GM18508 (cell line): ENCODE data around the gene TRAF6.
"Not testable (repeated sequence)": the region's sequence is repeated elsewhere in the genome, so short reads cannot be mapped to it uniquely, and the experiment has no call there.

ENCODE experiments used
- ATAC-seq: cut with Tn5 transposase; IDR thresholded peaks from one replicate; pipeline ENCODE4 v1.9.1; 2021; ENCODE audit warnings: moderate number of reproducible peaks; ENCODE audit not compliant: insufficient read depth, unreplicated experiment

TRAF6 gene

DNA sequence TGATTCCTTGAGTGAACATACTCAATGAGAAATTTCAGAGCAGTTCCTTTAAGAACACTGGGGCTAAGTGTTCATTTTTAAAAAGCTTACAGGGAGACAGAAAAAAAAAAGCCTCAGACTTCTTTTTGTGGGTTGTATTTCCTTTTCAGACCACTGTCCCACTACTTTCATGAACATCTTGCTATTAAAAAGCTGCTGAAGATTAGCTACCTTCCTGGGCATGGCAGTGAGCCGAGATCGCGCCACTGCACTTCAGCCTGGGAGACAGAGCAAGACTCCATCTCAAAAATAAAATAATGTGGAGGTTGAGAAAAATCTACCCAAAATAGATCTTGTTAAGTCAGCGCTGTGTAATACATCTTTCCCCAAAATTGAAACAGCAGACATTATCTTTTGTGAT, 10.8 kb downstream of the TRAF6 start:
- no peak for ATAC-seq

DNA sequence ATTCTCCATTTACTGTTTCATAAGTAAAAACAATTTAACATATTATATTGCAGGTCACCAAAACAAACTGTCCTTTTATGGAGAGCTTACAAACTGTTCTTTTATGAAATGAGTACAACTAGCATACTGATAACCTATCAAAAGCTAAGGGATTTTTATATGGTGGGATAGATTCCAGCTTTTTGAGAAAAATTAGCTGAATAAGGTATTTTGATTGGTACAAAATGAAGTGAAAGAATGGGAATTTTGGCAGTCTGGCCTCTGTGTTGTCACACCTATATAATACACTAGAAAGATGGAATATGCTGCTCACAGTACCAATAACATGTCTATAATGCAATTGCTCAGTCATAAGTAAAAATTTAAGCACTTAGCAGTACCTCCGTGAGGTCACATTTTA, 11.4 kb downstream of the TRAF6 start:
- ATAC-seq: no peak

DNA sequence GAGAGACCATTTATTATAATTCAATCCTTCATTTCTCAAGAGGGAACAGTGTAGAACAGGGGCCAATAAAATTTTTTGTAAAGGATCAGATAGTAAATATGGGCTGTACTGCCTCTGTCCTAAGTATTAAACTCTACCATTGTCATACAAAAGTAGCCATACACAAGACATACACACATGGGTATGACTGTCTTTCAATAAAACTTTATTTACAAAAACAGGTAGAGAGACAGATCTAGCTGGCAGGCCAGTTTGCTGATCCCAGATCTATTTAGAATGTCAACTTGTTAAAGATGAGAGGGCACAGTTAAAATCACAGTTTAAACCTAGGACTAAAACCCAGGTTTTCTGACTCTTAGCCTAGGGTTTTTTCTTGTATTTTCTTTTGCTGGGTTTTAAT, 16.7 kb downstream of the TRAF6 start:
- ATAC-seq: no peak

DNA sequence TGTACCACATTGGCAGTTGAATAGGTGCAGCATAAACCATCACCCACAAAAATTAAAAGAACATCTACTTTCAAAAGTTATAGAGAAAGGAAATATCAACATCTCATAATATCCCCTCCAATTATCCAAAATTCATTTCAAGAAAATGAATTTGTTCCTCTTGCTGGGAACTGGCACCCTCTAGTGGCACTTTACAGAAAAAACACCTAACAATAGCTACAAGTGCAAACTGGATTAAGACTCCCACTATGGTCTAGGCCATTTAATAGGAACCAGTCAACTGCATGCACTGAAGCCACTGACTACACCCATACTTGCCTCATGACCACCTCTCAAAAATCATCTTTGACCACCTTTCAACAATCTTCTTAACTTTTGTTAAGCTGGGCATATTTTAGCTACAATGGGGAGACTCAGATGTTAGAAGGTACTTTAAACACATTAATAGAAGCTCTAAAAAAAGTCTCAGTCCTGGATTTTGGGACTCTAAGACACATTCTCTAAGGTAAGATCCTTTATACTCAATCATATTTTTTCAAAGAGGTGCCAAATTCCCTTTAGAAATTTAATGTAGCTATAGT, 17.3 kb downstream of the TRAF6 start:
- no peak for ATAC-seq

DNA sequence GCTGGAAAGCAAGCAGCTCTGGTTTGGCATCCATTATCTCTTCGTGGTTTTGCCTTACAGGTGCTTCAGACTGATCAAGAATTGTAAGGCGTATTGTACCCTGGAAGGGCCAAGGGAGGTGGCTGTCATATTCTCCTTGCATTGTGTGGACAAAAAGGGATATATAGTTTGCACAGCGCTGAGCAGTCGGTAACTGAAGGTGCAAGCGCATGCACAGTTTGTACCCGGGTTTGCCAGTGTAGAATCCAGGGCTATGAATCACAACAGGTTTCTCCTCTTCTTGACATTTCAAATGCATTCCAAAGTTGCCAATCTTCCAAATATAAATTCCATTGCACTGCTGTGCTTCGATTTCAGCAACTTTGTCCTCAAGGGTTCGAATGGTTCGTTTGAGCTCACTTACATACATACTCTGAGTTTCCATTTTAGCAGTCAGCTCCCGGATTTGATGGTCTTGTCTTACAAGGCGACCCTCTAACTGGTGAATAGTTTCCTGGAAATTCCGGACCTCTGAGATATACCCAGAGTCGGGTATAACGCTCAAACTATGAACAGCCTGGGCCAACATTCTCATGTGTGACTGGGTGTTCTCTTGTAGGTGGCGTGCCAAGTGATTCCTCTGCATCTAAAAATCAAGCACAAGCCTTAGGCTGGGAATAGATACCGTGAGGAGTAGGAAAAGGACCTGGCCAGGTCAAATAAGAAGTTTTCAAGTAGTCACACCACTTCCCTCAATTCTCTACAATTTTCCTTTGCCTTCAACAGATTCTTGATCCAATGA, 19.9 kb downstream of the TRAF6 start:
- ATAC-seq: no peak

DNA sequence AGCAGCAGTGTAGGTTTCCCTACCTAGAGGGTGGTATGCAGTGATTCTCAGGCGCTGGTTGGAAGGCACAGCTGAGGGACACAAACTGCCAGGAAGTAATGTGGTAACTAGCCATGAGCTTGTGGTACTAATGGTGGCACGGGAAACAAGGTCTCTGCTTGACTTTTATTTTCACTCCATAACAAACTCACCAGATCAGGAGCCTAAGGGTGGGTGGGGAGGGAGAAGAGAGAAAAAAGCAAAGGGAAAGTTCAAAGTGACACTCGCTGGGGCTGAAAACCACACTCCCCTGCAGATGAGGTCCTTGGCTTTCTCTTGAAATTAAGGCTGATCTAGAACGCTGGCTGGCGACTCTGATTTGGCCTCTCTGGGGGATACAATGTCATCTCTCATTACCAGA, 22.0 kb downstream of the TRAF6 start:
- no peak for ATAC-seq

DNA sequence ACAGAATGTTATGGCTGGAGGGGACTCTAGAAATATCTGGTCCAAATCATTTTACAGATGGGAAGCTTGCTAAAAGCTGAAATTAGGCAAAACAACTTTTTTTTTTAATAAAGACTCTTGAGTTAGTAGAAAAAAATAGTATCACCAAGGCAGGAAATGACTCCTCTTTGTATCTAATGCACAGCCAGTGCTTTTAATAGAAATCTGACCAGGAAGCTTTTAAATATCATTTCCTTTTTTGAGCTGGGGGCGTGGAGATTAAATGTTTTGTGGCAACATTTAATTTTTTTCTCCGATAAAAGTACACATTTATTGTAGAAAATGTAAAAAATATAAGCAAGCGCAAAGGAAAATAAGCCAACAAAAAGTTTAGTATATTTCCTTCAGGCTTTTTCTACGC, 22.5 kb downstream of the TRAF6 start:
- ATAC-seq: no peak

DNA sequence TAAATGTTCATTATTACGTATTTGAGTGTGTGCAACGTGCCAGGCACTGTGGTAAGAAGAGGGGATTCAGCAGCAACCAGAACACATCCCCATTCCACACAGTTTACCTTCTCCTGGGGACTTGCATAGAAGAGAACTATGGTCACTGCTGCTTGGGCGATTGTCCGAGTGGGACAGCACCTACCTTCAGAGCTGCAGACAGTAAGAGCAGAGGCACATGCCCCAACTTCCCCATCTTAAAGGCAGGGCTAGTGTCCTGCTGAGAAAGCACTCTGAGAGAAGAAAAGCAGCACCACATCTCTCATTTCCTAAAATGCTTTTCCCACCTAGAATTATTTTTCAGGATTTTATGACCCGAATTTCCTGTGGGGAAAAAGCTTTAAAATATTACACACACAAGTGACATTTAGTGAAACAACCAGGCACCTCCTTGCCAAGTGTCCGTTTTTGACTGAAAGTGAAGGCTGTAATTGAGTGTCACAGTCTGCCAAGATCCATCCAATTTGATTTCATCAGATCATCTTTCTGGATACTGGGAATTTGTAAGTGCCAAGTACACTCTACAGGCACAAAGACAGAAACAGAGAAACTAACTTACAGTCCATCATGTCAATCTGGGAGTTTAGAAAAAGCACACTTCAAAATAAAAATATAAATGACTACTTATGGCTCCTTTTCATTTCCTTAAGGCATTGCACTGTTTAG, 24.6 kb downstream of the TRAF6 start:
- ATAC-seq: no peak

DNA sequence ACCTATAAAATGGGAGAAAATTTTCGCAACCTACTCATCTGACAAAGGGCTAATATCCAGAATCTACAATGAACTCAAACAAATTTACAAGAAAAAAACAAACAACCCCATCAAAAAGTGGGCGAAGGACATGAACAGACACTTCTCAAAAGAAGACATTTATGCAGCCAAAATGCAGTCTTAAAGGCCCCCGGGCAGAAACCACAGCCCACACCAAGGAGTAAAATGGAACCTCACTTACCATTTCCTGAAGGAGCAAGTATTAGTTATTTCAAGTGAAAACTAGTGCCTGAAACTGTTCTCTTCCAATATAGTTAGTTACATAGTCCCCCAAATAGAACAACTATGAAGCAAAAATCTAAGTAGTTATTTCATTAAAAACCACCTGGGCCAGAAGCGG, 27.0 kb downstream of the TRAF6 start:
- not testable (repeated sequence) for ATAC-seq

DNA sequence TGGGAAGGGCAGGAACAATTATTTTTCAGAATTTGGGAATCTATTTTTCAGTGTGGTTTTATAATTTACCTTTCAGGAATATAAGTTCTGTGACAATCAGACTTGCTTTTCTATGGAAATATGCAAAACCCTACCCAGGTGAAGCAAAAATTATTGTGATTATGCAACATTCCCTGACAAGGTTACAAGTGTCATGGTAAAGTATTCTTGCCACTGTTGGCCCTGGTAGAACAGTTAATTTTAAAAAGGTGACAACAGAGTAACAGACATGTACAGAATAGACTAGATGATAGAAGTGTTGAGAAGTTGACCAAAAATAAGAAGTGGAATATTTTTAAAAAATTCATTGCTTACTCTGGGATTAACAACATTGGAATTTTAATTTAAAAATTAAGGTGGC, 29.2 kb downstream of the TRAF6 start:
- ATAC-seq: no peak

DNA sequence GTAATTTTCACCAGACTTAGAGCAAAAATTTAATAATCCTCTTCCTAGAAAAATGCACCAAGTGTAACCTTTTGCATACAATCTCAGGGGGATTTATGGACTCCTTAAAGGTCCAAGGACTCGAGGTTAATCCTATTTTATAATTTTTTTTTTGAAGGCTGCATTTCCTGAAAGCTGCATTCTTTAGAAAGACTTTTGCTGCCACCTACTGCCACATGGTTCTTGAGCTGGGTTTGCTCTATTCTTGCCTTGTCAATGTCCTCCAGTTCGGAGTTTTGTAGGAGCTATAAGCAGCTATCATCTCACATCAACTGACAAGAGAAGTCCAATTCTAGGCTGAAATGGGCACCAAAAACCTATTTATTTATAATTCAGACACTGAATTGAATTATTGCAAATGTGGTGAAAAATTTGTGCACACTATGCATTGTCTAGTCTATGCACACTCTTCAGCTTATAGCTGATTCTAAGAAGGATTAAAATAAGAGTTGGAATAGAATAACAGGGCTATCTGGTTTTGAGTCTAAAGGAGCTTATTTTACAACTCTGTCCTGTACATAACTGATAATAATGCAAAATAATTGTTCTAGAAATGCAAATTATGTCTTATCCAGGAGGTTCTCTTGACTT, 31.3 kb downstream of the TRAF6 start:
- no peak for ATAC-seq

DNA sequence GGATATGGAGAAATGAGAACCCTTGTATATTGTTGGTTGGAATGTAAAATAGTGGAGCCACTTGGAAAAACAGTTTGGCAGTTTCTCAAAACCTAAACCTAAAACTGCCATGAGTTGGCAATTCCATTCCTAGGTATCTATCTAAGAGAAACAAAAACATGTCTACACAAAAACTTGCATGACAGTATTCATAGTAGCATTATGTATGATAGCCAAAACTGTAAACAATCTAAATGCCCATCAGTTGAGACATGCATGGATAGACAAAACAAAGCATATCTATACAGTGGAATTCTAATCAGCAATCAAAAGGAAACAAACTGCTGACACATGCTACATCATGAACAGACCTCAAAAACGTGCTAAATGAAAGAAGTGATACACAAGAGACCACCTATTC, 34.9 kb downstream of the TRAF6 start:
- no peak for ATAC-seq

DNA sequence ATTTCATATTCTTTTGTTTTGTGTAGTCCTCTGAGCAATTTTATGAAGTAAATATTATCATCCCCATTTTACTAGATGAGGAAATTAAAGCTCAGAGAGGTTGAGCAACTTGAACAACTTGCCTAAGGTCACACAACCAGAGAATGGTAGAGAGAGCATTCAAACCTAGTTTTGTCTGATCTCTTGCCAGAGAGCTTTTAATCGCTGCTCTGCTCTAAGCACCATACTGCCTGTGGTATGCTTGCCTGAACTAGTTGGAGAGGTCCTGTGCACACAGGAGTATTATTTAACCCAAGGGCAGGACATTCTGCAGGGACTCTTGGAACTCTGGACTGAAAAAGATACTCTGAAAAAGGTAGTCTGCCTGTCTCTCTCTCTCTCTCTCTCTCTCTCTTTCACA, 38.5 kb downstream of the TRAF6 start:
- no peak for ATAC-seq

DNA sequence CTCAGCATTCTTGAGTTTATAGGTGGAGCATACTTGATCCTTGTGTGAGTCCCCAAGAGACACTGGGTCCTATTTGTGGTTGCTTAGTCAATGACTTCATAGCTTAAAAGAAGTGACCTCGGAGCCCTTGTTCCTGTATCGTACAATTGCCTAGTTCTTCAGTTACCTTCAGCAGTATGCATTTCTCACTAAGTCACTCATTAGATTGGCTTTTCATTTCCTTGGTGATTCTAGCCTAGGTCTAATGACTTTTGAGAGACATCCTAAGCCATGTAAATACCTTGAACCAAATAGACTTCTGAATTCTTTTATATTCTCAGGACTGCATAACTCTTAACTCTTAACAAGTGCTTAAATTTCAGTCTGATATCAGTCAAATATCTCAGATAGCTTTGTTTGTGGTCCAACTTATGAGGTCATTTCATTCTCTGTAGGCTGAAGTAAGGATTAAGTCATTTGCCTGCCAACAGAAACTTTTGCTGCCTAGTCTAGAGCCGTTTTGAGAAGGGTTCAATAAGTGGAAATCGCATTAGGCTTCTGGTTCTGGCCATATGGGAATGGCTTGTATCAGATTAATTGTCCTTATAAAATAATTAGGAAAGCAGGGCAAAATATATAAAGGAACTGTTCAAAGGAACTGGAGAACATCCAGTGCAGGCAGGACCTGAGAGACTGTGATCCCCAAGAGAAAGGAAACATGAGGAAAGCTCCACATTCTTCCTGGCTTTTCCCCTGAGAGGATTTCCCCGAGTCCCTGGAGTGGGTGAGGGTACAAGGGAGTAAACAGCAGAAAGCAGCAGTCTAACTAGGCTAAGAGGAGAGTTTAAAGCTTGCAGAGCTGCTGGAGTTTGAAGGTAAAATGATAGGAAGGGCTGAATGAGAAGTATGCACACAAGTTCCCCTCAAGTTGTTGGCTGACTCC, 39.9 kb downstream of the TRAF6 start:
- no peak for ATAC-seq

DNA sequence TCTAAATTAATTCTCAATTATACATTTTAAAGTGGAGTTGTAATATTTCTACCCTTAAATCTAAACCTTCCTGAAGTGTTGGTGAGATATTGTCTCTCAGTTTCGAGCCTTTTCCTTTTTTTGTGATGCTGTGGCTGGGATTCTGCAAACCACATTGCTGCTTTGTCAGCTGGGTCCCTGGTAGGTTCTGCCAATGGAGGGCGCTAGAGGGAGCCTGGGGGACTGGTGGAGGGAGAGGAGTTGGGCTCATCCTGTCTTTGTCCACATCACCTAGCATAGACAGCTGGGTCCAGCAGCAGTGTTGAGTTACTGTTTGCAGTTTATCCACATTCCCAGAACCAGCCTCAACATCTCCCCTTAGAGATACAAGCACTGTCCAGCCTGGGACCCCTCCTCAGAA, 41.0 kb downstream of the TRAF6 start:
- no peak for ATAC-seq

DNA sequence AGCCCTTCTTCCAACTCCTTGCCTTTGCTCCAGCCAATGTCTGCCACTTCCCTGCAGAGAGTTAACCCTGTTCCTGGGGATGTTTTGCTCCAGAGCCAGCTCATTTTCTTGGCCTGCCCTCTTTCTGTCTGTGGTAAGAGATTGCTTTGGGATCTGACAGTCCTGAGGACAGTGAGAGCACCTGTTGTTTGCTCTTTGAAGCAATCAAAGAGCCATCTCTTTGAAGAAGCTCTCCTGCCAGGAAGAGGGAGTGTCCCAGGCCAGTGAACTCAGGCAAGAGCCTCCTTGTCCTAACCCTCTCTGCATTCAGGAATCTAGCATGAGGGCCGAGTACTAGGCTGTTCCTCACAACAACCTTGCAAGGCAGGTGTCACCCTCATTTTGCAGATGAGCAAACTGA, 42.2 kb downstream of the TRAF6 start:
- ATAC-seq: no peak

DNA sequence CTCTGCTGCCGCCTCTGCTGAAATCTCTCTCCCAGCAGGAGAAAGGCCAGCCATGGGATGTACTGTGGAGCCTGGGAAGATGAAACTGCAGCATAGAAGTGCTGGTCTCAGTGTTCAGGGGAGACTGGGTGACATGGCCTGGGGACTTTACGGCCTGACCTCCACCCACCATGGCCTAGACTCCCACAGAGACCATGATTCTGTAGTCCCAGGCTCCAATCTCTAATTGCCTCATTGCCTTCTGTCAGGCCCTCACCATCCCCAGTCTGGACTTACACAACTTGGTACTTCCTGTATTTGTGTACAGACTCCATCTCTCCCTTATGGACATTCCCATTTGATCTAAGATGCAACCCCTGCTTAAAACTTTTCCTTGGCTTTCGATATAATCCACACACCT, 43.1 kb downstream of the TRAF6 start:
- no peak for ATAC-seq

DNA sequence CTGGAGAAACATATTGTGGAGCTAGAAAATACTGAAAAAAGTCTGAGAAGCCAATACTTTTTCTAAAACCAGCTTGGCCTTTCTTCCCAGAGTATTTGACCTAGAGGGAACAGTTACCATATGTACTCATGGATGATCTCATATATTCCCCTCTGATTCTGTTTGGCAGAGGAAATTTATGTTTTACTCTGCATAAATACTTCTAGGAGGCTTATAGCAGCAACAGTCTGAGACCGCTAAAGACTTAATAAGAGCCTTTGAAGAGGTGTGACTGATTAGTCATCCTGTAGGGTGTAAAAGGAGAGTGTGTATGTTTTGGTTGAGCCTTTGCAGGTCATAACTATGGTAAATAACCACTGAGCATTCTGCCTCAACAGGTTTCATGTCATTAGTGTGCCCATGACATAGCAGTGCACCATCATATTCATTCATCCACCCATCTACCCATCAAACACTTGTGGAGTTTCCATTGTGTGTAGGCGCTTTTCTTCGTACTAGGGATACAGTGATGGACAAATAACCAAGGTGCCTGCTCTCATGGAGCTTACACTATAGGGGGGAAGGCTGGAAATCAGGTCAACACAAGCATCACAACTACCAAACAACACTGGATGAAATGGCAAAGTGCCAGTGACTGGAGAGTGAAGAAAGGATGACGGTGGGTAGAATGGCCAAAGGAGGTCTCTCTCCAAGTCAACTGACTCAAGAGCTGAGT, 44.5 kb downstream of the TRAF6 start:
- no peak for ATAC-seq

DNA sequence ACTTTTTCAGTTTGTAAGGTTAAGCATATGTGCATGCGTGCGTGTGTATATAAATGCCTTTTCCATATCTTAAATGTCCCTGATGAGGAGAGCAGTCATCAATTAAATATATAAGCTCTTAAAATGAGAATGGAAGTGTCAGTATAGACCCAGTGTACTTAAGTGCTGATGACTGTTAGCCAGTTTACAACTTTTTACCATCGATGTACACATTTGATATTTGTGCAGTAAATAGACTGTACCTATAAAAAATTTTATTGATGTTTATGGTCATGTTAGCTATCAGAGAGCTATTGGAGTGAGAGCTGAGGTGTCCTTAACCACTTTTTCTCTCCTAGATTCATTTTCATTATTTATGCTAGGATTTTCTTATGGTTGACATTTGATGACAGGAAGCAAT, 45.4 kb downstream of the TRAF6 start:
- ATAC-seq: no peak

DNA sequence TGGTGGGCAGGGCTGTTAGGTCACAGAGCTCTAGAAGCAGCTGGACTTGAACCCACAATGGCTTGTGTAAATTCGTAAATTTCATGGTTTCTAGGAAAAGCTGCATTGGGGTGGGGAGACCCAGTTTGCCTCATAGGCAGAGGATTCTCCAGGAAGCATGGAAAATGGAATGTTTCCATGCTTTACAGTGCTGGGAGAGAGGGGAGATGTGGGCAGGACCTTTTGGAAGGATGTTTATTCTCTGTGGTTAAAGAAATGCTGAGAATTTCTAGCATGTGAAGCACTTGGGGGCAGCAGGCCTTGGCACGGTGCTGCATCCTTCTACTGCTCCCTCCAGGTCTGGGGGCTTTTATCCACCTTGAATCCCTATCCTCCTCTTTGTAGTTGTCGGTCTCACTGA, 46.3 kb downstream of the TRAF6 start:
- no peak for ATAC-seq
